ENCODE data around the gene TJP1. TPM values are rescaled to one million over a fixed set of nuclear protein-coding genes. Genes with fewer than 3 reads are reported as not detected.

TJP1 gene
- total and polyA plus RNA-seq, 9 of the 15 experiments (the other 6 are each of a cell fraction or from before 2014, with no cell fraction given) = 9.1 to 39.3 (median 28.0) TPM

GRCh38 chr15:29680465-29681165, 141.7 kb downstream of the TJP1 start (continued):
- TF ChIP-seq ZBTB33 (CRISPR knock-in tag; IDR thresholded peaks at IDR 0.05) (no peak), ETV5 (CRISPR knock-in tag; IDR thresholded peaks at IDR 0.05; ENCODE audit: low read depth) (no peak)

GRCh38 chr15:29678504-29679034, 143.7 kb downstream of the TJP1 start:
- no peak overlapping the region for H3K4me2 ChIP-seq (ENCODE audit: insufficient read depth, low read length)
- ChIA-PET CTCF (ENCODE audit: low intra/inter-chr PET ratio) (no interaction called here), POLR2A (interaction anchor here (0.8 to 1.0 kb wide), 2 partner anchors 268 to 332 kb away, joined by 3 read pairs; no protein-coding TSS in a partner anchor)
- no TSS peak for BruUV-seq (replicated peaks)
- in situ Hi-C loops (cut with MboI) (no loop called here), intact Hi-C loops (cut with micrococcal nuclease) (no loop called here)
- no peak overlapping the region for H3K4me3 ChIP-seq
- no peaks in the 10 kb centered on the region for H3K9me3 ChIP-seq (replicated peaks; ENCODE audit: control insufficient read depth, insufficient read depth, low read depth, low read length)
- H3K79me2 ChIP-seq (ENCODE audit: control insufficient read depth, insufficient read depth, low read length) = no peaks in the 10 kb centered on the region
- no peak overlapping the region for H3K9ac ChIP-seq (ENCODE audit: insufficient read depth in 1 of 2, low read depth in 2 of 2, low read length in 2 of 2)
- H3K9me1 ChIP-seq (ENCODE audit: control insufficient read depth, insufficient read depth, low read length) = no peaks in the 10 kb centered on the region
- 15% methylated on average over 4 of the region's 4 CpGs for WGBS (ENCODE audit: insufficient coverage, low coverage, missing lambda C conversion rate)
- peaks cover 5 to 21% of the 10 kb centered on the region in 2 experiments; a peak in 4 of 5 replicates for H3K4me1 ChIP-seq (replicated peaks in 1 of 2; ENCODE audit: control insufficient read depth in 2 of 2, insufficient read depth in 2 of 2, low read length in 2 of 2)
- H3K27me3 ChIP-seq (ENCODE audit: control insufficient read depth in 2 of 2, insufficient read depth in 2 of 2, low read length in 2 of 2) = peaks cover 8 to 31% of the 10 kb centered on the region in 2 experiments; a peak in 4 of 5 replicates
- no peak for ATAC-seq
- no peak overlapping the region for H3K27ac ChIP-seq (ENCODE audit: extremely low read depth, low read depth, low read length)
- no peaks in the 10 kb centered on the region for H3K36me3 ChIP-seq (ENCODE audit: control insufficient read depth, insufficient read depth, low read length)
- no peak overlapping the region for H2AFZ ChIP-seq (ENCODE audit: low read depth, low read length)
- H4K20me1 ChIP-seq (replicated peaks; ENCODE audit: control insufficient read depth, insufficient read depth, low read length) = no peaks in the 10 kb centered on the region
- no peak for FAIRE-seq
- DNase-seq (ENCODE audit: extremely low read depth in 1 of 4, low spot score in 3 of 4) = no peak
- TF ChIP-seq PURB (CRISPR knock-in tag; IDR thresholded peaks at IDR 0.05; ENCODE audit: low read depth) (no peak), PREB (CRISPR knock-in tag; IDR thresholded peaks at IDR 0.05) (no peak), HOXB6 (CRISPR knock-in tag; IDR thresholded peaks at IDR 0.05; ENCODE audit: borderline replicate concordance) (no peak), DDX20 (tag; IDR thresholded peaks at IDR 0.05; ENCODE audit: low read depth) (no peak), KDM4B (IDR thresholded peaks at IDR 0.05; ENCODE audit: borderline replicate concordance in 2 of 2, low read depth in 1 of 2) (no peak), RCOR1 (IDR thresholded peaks at IDR 0.05; ENCODE audit: borderline replicate concordance in 1 of 2, low read depth in 2 of 2, low read length in 2 of 2) (no peak), ZNF695 (CRISPR knock-in tag; IDR thresholded peaks at IDR 0.05) (no peak), NFE2 (IDR thresholded peaks at IDR 0.05; ENCODE audit: low read depth) (no peak), SRSF1 (IDR thresholded peaks at IDR 0.05; ENCODE audit: low read depth, low read length) (no peak), ZNF75A (CRISPR knock-in tag; IDR thresholded peaks at IDR 0.05) (no peak), TCF7L2 (IDR thresholded peaks at IDR 0.05; ENCODE audit: low read depth, low read length) (no peak), MCM3 (IDR thresholded peaks at IDR 0.05) (no peak), CHD2 (IDR thresholded peaks at IDR 0.05; ENCODE audit: low read depth, low read length) (no peak), TAF9B (IDR thresholded peaks at IDR 0.05; ENCODE audit: partially characterized antibody) (no peak), TOE1 (IDR thresholded peaks at IDR 0.05; ENCODE audit: borderline replicate concordance) (no peak), TOE1 (CRISPR knock-in tag; IDR thresholded peaks at IDR 0.05; ENCODE audit: borderline replicate concordance, low read depth) (no peak), ZC3H11A (IDR thresholded peaks at IDR 0.05; ENCODE audit: low read depth, low read length) (no peak)
